NOMO-1 treated with DMSO at 0.1 percent for 48 hours (cell line): Measurements from ENCODE around the gene TRAM2.

Experiments used
- DNase-seq: peaks from one replicate; lab custom pipeline; 2025; ENCODE audit not compliant: unreplicated experiment; lab: John Stamatoyannopoulos, UW

The TRAM2 gene

DNA sequence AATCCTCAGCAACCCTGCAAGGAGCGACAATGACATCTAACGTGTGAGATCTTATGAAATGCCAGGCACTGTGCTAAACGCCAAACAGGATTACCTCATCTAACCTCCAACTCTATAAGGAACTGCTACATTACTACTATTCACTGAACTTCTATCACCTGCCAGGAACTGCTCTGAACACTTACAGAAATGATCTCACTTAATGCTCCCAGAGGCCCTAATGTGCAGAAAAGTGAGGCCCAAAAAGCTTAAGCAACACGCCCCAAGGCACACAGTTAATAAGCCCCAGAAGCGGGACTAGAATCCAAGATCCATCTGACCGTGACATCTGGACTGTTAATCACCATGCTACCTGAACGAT is 28.5 kb downstream of the TRAM2 start:
- peak; percentile 1 for DNase-seq

DNA sequence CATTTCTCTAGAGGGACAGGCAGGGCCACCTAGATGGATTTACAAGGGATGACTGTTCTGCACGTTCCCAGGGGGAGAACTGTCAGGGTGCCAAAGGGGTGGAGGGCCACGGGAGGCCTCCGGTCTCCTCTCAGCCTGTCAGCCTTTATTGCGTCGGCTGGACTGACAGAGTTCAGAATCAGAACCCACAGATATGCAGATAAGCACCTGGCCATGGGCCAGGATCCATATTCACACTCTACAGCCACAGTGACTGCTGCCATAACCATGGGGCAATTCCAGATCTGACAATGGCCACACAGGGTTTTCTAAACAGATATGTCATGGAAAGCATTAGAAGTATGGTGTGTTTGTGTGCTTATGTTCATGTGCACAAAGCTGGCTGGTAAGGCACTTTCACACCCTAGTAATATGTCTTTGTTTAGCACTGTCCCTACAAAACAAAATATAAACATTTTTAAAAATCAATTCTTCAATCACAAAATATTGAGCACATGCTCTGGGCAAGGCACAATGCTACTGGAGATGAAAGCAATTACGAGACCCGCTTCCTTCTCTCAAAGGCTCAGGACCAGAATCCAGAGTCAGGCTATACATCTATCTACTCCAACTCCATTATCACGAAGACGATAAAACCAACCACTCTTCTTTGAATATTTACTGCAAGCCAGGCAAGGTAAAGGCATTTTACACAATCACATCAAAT is 29.1 kb downstream of the TRAM2 start:
- DNase-seq = no peak

DNA sequence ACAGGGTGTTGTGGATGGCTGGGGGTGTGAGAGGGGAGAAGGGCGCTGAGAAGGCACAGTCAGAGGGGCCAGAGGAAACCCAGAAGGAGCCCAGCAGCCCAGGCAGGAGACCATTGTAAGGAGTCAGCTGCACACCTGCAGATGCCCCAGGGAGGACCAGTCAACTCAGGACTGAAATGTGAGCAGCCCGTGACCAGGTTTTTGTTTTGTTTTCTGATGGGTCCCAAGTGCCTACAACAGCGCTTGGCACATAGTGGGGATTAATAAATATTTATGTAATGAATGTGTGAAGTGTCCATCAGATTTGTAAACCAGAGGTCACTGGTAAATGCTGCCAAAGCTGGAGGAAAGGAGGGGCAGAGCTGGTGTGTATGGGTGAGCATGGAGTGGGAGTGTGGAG is 30.2 kb downstream of the TRAM2 start:
- no peak for DNase-seq

DNA sequence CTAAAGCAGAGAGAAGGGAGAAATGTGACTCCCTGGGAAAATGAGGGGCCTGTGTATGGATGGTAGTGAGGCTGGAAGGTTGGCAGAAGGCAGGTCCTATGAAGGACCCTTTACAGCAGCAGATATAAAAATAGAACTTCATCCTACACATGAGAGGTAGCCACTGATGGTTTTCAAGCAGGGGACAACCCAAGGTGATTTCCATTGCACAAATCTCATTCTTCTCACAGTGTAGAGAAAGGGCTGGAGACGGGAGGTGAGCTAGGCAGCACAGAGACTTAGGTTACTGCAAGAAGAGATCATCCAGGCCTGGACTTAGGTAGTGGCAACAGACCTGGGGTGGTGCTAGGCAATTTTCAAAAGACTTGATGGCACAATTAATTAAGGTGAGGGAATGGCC is 30.7 kb downstream of the TRAM2 start:
- no peak for DNase-seq

DNA sequence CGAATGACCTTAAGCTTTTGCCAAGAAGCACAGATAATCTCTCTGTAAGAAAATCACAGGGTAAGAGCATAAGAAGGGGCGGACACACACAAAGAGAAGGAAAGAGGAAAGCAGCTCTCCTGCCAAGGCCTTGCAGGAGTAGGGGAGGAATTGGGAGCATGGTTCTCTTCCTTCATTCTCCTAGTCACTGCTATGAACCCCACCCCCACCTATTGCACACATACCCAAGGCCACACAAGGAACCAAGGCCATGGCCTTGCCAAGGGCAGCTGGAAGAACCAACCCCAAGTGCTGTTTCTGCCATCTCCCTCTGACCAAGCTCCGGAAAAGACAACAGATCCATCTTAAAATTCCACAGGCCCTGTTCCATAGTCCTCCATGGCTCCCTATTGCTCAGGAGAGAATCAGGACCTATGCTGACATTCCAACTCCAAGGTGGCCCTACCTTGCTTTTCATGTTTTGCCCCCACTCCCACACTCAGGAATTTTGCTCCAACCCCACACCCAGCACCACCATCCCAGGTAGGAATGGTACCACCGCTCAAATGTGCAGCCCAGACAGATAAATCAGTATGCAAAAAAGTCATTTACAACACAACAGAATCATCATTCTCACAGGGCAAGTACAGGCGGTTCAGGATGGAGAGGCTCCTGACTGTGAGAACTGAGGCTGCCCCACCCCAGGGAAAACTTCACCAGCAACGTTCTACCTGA is 31.3 kb downstream of the TRAM2 start:
- no peak for DNase-seq

DNA sequence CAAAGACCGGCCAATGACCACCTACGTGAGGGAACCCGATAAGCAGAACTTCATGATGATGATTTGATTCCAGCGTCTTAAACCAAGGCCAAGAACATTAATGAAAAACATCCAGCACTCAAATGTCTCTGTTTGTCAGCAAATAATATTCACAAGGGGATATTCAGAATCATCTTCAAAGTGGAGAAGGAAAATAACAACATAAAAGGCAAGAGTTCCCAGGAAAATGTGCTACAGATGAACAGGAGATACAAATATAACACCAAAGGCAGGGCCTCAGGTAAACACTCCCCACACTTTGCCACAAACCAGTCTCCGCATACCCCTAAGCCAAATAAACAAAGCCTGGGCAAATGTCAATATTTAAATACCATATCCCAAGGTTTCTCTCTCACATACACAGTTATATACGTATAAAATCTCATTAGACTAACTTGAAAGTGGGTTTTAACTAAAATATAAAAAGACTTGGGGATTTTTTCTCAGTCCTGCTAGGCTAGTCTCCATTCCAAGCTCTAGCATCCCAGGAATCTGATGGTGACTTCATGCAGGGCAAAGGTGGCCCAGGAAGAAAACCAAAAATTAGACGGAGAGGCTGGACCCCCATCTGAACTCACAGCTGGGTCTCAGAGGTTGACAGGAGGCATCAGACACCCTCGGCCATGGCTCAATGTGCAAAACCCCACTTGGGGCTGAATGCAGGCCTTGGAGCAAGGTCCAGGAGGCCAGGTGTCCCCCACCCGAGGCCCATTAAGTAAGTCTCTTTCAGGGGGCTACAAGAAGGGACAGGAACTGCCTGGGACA is 32.1 kb downstream of the TRAM2 start:
- DNase-seq = no peak

DNA sequence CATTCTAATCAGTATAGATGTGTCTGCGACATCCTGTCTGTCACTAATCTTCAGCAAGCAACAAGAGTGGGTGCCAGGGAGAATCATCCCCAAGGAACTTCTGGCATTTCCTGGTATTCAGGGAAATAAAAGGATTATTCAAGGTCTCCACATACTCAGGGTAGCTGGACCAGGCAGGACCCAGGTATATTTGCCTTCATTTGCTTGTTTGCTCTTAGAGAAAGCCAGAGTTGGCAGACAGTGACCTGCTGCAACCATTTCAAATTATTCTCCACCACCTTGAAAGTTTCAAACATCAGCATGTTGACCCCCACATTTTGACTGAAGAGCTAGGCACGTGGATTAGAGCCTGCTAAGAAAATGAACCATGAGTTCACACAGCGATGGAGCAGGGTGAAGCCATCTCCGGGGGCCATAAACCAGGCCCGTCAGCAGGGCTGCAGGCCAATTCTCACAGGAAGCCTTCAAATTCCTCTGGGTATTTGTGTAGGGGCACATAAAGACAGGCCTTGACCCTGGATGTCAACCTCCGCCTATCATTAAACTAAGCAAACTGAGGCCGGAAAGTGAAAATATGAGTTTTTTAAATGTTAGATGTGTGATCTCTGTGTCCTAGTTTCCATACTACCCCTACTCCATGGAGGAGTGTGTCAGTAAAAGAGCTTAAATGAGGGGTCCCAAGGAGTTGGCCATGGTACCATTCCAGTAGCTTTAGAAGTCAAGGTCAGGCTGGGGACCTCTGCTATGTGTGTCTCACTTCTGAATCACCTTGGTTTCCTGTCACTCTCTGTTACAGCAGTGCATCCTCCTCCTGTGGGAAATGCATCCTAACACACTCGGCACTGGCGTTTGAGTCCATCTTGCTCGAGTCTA is 32.9 kb downstream of the TRAM2 start:
- DNase-seq = no peak

DNA sequence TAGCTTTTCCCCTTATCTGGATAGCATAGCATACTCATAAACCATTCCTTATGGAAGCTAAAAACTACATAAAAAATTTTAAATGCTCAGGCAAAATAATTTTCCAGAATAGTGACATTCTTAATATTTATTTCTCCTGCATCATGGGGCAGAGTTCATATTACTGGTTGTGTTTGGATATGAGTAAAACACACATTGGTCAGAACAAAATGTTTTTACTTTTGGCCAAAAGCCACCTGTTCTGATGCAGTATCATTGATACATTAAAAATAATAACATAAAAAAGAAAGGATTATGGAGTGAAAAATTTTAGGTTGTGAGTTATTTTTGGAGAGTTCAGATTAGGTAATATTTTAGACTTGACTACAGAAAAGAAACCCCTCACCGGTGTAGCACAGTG is 33.6 kb downstream of the TRAM2 start:
- no peak for DNase-seq

DNA sequence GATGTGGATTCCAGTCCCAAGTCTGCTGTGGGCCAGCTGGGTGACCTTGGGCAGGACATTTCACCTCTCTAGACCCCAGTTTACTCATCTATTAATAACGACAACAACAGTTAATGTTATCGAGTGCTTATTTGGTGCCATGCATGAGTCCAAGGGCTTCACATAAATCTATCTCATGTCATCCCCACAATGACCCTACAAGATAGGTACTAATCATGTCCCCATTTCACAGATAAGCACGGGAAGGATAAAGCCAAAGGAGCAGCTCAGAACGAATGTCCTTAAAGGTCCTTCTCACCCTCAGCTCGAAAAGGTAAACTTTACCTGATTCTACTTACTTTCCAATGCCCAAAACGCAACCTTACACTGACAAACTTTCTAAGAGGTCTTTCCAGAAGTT is 35.7 kb downstream of the TRAM2 start:
- DNase-seq = no peak

DNA sequence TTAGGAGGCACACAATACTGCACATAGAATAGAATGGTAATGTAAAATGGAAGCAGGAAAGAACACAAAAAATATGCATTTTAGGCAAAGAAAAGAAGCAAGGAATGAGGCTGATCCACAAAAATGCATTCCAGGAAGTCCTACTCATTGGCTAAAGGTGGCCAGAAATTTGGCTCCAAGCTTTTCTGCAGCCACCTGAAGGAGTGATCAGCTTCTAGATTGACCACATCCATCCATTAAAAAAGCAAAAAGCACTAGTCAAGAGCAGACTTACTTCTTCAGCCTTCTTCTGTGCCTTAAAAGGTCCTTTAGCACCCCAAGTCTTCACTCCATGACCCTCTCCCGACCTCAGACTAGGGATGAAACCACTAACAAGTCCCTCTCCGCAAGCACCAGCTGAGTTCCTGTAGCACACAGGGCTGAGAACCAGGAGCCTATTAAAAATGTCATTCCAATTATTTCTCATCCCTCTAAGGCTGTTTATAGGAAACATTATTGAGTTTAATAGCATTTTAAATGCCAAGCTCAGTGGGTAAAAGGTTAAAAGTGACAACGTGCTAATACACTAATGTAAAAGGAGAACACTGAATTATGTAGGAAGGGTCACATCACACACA is 36.5 kb downstream of the TRAM2 start:
- DNase-seq = no peak

DNA sequence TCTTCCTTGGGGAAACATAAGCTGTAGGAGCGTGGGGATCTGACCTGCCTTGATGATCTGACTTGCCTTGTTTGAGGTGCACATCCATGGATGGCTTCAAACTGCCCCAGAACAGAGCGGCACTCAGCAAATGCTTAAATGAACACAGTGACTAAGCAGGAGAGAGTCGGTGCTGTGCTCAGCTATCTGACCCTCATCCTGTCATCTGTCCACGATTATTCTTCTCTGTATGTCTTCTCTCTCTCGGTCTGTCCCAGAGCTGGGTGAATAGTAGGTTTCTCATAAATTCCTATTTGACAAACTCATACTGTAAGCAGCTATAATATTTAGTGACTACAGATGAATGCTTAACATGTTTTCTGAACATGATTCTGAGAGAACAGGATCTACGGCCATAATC is 37.3 kb downstream of the TRAM2 start:
- DNase-seq = no peak

DNA sequence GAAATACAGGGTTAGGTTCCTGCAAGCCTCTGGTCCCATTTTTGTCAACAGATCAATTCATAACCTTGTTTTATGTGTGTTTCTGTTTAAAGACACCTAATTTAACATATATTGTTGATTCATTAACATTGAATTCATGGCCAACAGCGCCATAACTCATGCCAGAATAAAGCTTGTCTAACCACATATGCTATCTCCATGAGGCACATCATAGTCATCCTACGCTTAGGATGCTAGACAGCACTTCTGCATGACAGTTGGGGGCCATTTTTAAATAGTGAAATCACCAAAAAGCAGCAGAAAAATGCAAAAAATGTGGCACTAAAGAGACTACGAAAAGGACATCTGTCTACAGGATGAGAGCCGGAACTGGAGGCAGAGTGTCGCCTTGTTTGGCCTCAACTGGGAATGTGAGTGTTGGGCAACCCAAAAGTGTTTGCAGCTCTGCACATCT is 37.9 kb downstream of the TRAM2 start:
- DNase-seq = no peak

DNA sequence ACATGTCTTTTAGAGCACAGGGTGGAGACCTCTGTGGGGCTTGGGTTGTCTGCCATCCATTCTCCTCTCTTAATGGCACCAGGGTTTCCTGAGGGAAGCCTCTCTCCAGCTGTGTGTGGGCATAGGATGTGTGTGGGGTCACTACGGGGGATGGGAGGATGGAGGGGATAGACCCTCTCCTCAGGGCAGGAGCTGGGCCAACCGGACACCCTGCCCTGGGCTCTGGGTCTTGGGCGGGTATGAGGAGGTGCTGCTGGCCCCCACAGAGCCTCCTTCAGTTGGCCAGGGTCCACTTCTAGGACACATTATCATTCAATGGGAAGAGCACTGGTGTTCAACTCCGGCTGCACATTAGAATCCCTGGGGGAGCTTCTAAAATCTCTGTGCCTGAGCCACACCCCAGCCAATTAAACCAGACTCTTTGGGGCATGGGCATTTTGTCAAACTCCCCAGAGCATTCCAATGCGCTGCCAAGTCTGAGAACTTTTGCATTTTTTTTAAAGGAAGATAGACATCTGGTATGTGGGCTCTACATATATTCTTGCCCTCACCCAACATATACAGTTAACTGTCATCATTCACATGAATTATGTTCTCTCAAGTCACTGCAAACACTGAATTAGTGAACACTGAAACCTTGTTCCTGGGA is 38.5 kb downstream of the TRAM2 start:
- DNase-seq = no peak

DNA sequence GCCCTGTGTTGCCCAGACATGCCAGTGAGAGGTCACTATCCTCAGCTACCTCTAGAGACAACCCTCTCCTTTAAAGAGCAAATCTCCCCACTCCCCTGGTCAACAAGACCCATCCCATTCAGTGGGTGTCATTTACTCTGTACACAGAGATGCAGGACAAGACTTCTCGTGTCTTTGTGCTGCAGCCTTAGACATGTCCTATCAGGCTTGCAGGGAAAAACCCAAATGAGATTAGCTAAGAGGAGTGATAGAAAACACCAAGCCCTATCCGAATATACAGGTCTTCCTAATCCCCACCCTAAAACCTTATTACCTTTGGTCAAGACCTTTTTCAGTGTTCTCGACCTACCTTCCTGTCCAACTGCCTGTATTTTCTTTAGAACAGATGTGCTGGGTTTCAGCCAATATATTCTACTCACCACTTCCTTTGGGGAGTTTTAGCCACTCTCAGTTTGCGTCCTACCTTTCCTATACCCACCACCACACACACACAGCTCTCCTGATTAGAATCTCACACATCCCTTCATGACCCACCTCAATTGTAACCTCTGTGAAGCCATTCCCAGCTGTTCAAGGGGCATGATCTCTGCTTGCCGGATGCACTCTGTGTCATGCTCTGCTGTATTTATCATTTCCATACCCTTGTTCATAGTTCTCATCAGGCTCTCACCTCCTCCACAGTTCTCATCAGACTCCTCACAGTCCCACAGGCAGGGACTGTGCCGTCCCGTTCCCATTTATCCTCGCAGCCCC is 39.7 kb downstream of the TRAM2 start:
- DNase-seq = no peak

DNA sequence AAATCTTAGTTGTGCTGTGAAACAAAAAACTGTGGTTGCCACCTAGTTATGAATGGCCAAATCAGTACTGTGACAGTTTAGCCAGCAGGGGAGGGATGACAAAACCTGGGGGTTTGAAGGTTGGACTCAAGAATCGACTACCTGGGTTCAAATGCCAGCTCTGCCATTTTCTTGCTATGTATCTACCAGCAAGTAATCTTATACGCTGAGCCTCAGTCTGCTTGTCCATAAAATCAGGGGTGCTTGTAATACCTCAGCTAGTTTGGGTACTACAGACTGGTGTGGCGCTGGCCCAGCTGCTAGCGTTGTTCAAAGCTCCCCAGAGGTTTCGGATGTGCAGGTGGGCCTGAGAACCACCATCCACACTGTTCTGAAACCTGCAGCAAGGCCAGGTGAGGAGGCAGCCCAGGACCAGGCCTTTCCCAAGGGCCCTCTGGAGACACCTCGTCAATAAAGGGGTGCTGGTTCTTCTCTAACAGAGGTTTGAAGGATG is 40.4 kb downstream of the TRAM2 start:
- DNase-seq = no peak

DNA sequence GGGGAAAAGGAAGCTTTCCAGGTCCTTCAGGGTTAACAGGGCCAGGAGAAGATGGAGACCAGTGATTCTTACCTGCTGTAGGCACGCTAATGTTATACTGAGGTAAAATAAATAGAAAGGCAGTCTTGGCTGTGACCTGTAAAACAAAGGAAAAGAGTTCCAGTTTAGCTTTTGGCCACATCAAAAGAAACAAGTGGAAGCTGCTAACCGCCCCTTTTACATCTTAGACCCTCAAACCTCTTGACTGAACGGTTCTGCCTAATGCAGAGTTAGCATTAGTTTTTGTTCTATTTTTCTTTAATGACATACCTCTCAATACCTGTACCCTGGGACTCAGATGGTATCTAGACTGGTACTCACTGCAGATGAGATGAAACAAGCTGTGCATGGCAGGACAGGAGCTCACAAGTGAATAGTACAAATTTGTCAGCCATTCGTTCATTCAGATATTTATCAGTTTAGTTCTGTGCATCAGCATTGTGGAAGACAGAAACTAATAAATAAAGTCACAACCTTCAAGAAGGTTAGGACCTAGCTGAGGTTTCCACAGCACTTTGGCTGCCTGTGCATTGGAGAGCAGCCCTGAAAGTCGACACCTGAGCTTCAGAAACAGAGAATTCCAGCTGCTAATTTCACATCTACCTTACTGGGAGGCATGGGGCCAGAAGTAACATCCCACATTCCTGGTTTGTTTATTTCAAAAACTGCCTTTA is 41.0 kb downstream of the TRAM2 start:
- no peak for DNase-seq

DNA sequence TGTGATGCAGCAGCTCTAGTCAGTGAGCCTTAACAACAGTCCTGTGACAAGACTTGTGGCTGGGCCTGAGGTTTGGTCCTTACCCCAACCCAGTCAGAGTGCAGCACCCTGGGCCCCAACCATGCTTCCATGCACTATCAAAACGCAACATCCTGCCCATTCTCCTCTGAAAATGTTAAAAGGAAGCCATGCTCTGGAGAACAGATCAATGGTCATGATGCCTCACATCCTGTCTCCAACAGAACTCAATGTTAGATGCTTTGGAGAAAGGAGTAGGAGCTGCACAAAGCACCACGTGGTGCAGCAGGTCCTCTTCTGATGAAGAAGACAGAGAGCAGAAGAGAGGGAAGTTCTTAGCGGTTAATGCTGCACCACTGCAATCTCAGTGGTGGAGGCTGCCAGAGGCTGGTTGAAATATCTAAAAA is 41.9 kb downstream of the TRAM2 start:
- no peak for DNase-seq

DNA sequence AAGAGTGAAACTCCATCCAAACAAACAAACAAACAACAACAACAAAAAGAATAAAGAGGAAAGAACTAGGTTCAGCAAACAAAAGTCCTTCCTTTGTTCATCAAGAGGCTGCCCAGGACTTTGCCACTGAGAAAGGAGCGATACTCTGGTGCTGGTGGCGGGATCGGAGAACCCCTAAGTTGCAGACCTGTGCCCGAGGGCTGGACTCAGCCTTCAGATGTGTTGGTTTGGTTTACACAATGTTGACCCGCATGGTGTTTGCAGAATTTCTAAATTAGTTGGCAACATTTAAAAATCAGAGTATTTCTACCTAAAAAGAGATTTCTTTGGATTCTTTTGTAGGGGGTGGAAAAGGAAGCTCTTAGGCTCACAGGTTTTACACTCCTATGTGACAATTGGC is 42.5 kb downstream of the TRAM2 start:
- no peak for DNase-seq

DNA sequence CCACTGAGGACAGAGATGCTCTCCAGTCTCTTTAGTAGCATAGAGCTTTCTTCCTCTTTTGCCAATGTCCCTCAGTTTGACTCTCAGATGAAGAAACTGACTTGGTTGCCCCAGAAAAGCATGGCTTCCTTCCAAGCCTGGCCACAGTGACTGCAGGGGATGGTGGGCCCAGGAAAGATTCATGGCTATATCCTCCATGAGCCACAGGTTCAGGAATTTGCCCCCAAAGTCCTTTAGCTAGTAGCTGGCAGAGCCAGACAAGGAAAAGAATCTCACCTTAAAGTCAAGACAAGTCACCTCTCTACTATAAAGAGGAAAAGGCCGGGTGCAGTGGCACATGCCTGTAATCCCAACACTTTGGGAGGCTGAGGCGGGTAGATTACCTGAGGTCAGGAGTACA is 43.4 kb downstream of the TRAM2 start:
- no peak for DNase-seq
